CD14-positive monocyte (primary cell): Measurements from ENCODE around the gene TPST1. TPM values are rescaled to one million over a fixed set of nuclear protein-coding genes. Genes with fewer than 3 reads are reported as not detected.

Experiments
- DNase-seq, 3 donors: peaks; one replicate each; pipeline ENCODE4 v3.0.0-alpha.2; 2011 to 2022
- H2AFZ ChIP-seq: 2 replicates; pipeline ENCODE4 v1.6.0; 2012; ENCODE audit warnings: mild to moderate bottlenecking, low read depth, low read length, inconsistent platforms; ENCODE audit not compliant: insufficient read depth, poor library complexity, severe bottlenecking
- H3K27ac ChIP-seq, 2 donors: 1 replicate in 1 of 2; 2 replicates in 1 of 2; pipeline ENCODE4 v1.5.1; 2012 to 2013; ENCODE audit warnings: low read length in 2 of 2, control low read depth in 1 of 2, inconsistent platforms in 1 of 2, low read depth in 1 of 2, mild to moderate bottlenecking in 1 of 2
- H3K27me3 ChIP-seq, 2 donors: one replicate each; pipeline versions ENCODE4 v1.6.0 to v1.6.1; 2011 to 2013; ENCODE audit warnings: low read length in 2 of 2; ENCODE audit not compliant: control insufficient read depth in 2 of 2, insufficient read depth in 2 of 2
- H3K36me3 ChIP-seq, 2 donors: replicated peaks in 1 of 2; 1 replicate in 1 of 2; 2 replicates in 1 of 2; pipeline versions ENCODE4 v1.5.1 to v1.6.1; 2012 to 2013; ENCODE audit warnings: low read length in 2 of 2, control low read depth in 1 of 2, inconsistent platforms in 1 of 2, mild to moderate bottlenecking in 1 of 2; ENCODE audit not compliant: insufficient read depth in 2 of 2, control insufficient read depth in 1 of 2
- H3K4me1 ChIP-seq, 2 donors: 1 replicate in 1 of 2; 2 replicates in 1 of 2; pipeline versions ENCODE4 v1.5.1 to v1.6.1; 2012 to 2013; ENCODE audit warnings: low read length in 2 of 2, control low read depth in 1 of 2, inconsistent platforms in 1 of 2, mild to moderate bottlenecking in 1 of 2, moderate library complexity in 1 of 2; ENCODE audit not compliant: insufficient read depth in 2 of 2, control insufficient read depth in 1 of 2
- H3K4me2 ChIP-seq: replicated peaks from 2 replicates; pipeline ENCODE3; 2012; ENCODE audit warnings: low read length, moderate library complexity, mild to moderate bottlenecking; ENCODE audit not compliant: poor library complexity, severe bottlenecking; ENCODE audit errors: extremely low read depth
- H3K4me3 ChIP-seq, 3 experiments: fragments of 200-600 bp in 1 of 3; sonication (generic) in 1 of 3; replicated peaks in 1 of 3; 1 replicate in 2 of 3; 2 replicates in 1 of 3; pipeline ENCODE4 v1.5.1; 2011 to 2013; ENCODE audit warnings: low read length in 3 of 3, mild to moderate bottlenecking in 3 of 3, control low read depth in 2 of 3, low read depth in 2 of 3, inconsistent platforms in 1 of 3, moderate library complexity in 1 of 3
- H3K79me2 ChIP-seq: 2 replicates; pipeline ENCODE4 v1.6.0; 2012; ENCODE audit warnings: mild to moderate bottlenecking, control low read depth, inconsistent platforms, low read length, moderate library complexity; ENCODE audit not compliant: insufficient read depth
- H3K9ac ChIP-seq: 2 replicates; pipeline ENCODE4 v1.6.0; 2017; ENCODE audit warnings: low read length, mild to moderate bottlenecking; ENCODE audit not compliant: insufficient read depth, poor library complexity, severe bottlenecking
- H3K9me3 ChIP-seq, 2 donors: replicated peaks in 1 of 2; 1 replicate in 1 of 2; 2 replicates in 1 of 2; pipeline versions ENCODE4 v1.5.1 to v1.6.1; 2012 to 2013; ENCODE audit warnings: low read length in 2 of 2, control low read depth in 1 of 2; ENCODE audit not compliant: control insufficient read depth in 1 of 2, insufficient read depth in 1 of 2
- H4K20me1 ChIP-seq: 2 replicates; pipeline ENCODE4 v1.6.0; 2012; ENCODE audit warnings: mild to moderate bottlenecking, low read length, control low read depth, moderate library complexity; ENCODE audit not compliant: insufficient read depth
- H3K27ac Mint-ChIP-seq, 7 donors: one replicate each; pipeline ENCODE4 v1.8.0; 2020; ENCODE audit warnings: mild to moderate bottlenecking in 7 of 7, mixed read lengths in 7 of 7, moderate library complexity in 6 of 7, inconsistent platforms in 2 of 7
- H3K27me3 Mint-ChIP-seq, 3 donors: one replicate each; pipeline ENCODE4 v1.8.0; 2021 to 2022; ENCODE audit warnings: low read depth in 3 of 3, mild to moderate bottlenecking in 3 of 3, mixed read lengths in 3 of 3, moderate library complexity in 3 of 3, inconsistent platforms in 1 of 3
- H3K36me3 Mint-ChIP-seq, 2 donors: one replicate each; pipeline ENCODE4 v1.8.0; 2020; ENCODE audit warnings: mixed read lengths in 2 of 2, inconsistent platforms in 1 of 2, mild to moderate bottlenecking in 1 of 2
- H3K4me1 Mint-ChIP-seq: one replicate; pipeline ENCODE4 v1.8.0; 2020; ENCODE audit warnings: mild to moderate bottlenecking, mixed read lengths
- H3K4me3 Mint-ChIP-seq, 2 donors: one replicate each; pipeline ENCODE4 v1.8.0; 2020; ENCODE audit warnings: mild to moderate bottlenecking in 2 of 2, mixed read lengths in 2 of 2, moderate library complexity in 1 of 2
- H3K9me3 Mint-ChIP-seq, 7 donors: one replicate each; pipeline ENCODE4 v1.8.0; 2020 to 2022; ENCODE audit warnings: mixed read lengths in 7 of 7, mild to moderate bottlenecking in 6 of 7, moderate library complexity in 6 of 7, inconsistent platforms in 2 of 7
- CTCF ChIP-seq: fragments of 200-600 bp; IDR thresholded peaks from one replicate; pipeline ENCODE4 v1.8.0; 2022; ENCODE audit warnings: antibody characterized with exemption, mild to moderate bottlenecking
- WGBS: methylation state at CpG from one replicate; pipeline ENCODE4 v1.1.5; 2013; ENCODE audit warnings: missing lambda C conversion rate; ENCODE audit not compliant: insufficient coverage; 5-methylcytosine and 5-hydroxymethylcytosine counted together
- intact Hi-C, 2 donors: fragments of 100-400 bp; cut with micrococcal nuclease; formaldehyde crosslinking; loops; one replicate each; pipeline versions ENCODE4 v1.15.0 to v1.15.1; 2023
- polyA plus RNA-seq, 3 donors: library from polyadenylated mRNA; depleted of rRNA in 1 of 3; unstranded in 2 of 3; stranded (reverse) in 1 of 3; fragments of 300-500 nt in 2 of 3; fragments of >200 nt in 1 of 3; fragmentation: Illumina TruSeq in 2 of 3; gene quantifications; 1 replicate in 2 of 3; 2 replicates in 1 of 3; pipeline ENCODE4 v1.2.3, GENCODE V29; 2012 to 2021

The TPST1 gene
- polyA plus RNA-seq, 3 donors = 0.54 to 4.8 (median 4.2) TPM

GRCh38 chr7:66301249-66301648, 96.1 kb downstream of the TPST1 start:
- Histone ChIP-seq H3K9me3 (peaks cover 5 to 10% of the 10 kb centered on the region in 2 donors), H3K36me3 (no peaks in the 10 kb centered on the region), H4K20me1 (no peaks in the 10 kb centered on the region), H3K4me3 (no peak overlapping the region), H3K4me2 (no peak overlapping the region), H3K4me1 (peaks cover 14 to 18% of the 10 kb centered on the region in 2 donors), H3K27ac (no peak overlapping the region), H2AFZ (no peak overlapping the region), H3K27me3 (no peaks in the 10 kb centered on the region), H3K79me2 (no peaks in the 10 kb centered on the region), H3K9ac (no peak overlapping the region)
- H3K4me1 Mint-ChIP-seq = peaks cover 31% of the 10 kb centered on the region
- H3K4me3 Mint-ChIP-seq = no peak overlapping the region
- DNase-seq = no peak
- peaks cover 0 to 5% of the 10 kb centered on the region in 2 donors for H3K36me3 Mint-ChIP-seq
- H3K27me3 Mint-ChIP-seq = no peaks in the 10 kb centered on the region
- H3K27ac Mint-ChIP-seq = no peak overlapping the region
- no CpG with 5 or more reads among the region's 2 CpGs for WGBS
- no peak for TF ChIP-seq CTCF
- H3K9me3 Mint-ChIP-seq = peaks cover 6 to 26% (median 14%) of the 10 kb centered on the region in 7 donors
- intact Hi-C loops = no loop called here

GRCh38 chr7:66301737-66302136, 96.6 kb downstream of the TPST1 start:
- no peak overlapping the region for H3K9ac ChIP-seq
- Mint-ChIP-seq H3K4me1 (peaks cover 28% of the 10 kb centered on the region), H3K36me3 (peaks cover 0 to 5% of the 10 kb centered on the region in 2 donors), H3K27ac (no peak overlapping the region), H3K9me3 (peaks cover 6 to 26% (median 14%) of the 10 kb centered on the region in 7 donors), H3K27me3 (no peaks in the 10 kb centered on the region), H3K4me3 (no peak overlapping the region)
- DNase-seq = no peak
- no peak overlapping the region for H3K4me3 ChIP-seq
- peaks cover 5 to 10% of the 10 kb centered on the region in 2 donors for H3K9me3 ChIP-seq
- H2AFZ ChIP-seq = no peak overlapping the region
- no peak overlapping the region for H3K4me2 ChIP-seq
- H3K27me3 ChIP-seq = no peaks in the 10 kb centered on the region
- no CpG with 5 or more reads among the region's 3 CpGs for WGBS
- intact Hi-C loops = no loop called here
- no peaks in the 10 kb centered on the region for H3K79me2 ChIP-seq
- H3K36me3 ChIP-seq = no peaks in the 10 kb centered on the region
- no peak overlapping the region for H3K27ac ChIP-seq
- peaks cover 10 to 13% of the 10 kb centered on the region in 2 donors for H3K4me1 ChIP-seq
- no peaks in the 10 kb centered on the region for H4K20me1 ChIP-seq
- TF ChIP-seq CTCF = no peak
